HG02798 (cell line): Measurements from ENCODE around the gene IGF2.

Source experiments
- ATAC-seq: cut with Tn5 transposase; IDR thresholded peaks from one replicate; pipeline ENCODE4 v1.9.1; 2021; ENCODE audit warnings: mild to moderate bottlenecking; ENCODE audit not compliant: unreplicated experiment, poor library complexity

IGF2 gene

GRCh38 chr11:2138431-2139122 is 612 bp downstream of the IGF2 start:
- no peak for ATAC-seq

DNA sequence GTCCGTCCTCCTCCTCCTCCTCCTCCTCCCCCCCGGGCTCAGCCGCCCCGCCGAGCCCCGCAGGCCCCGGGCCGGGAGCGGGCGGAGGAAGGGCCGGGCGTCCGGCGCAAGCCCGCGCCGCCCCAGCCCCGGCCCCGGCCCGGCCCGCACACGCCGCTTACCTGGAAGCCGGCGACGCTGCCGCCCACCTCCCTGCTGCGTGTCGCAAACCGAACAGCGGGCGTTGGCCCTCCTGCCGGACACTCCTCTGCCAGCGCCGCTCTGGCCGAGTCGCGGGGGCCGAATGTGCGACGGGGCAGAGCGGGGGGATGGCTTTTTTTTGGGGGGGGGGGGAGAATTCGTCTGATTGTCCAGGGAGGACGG is 1.1 kb downstream of the IGF2 start:
- ATAC-seq: no peak

GRCh38 chr11:2137202-2138067 is 1.8 kb downstream of the IGF2 start:
- ATAC-seq: no peak

DNA sequence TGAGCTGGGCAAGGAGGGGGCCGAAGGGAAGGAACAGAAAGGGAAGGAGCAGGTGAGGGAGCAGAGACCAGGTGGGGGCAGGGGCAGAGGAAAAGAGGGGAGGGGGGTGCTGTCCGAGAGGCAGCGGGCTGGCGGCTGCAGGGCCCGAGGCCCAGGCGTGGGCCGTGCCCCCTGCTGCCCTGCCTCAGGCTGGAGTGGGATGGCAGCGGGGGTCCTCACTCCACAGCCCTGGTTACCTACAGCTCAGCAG is 2.3 kb downstream of the IGF2 start:
- no peak for ATAC-seq

GRCh38 chr11:2136209-2136951 is 2.8 kb downstream of the IGF2 start:
- no peak for ATAC-seq

- no peak for ATAC-seq
Observed at GRCh38 chr11:2135648-2136201, 3.5 kb downstream of the IGF2 start.

GRCh38 chr11:2135018-2135569 is 4.1 kb downstream of the IGF2 start:
- no peak for ATAC-seq

DNA sequence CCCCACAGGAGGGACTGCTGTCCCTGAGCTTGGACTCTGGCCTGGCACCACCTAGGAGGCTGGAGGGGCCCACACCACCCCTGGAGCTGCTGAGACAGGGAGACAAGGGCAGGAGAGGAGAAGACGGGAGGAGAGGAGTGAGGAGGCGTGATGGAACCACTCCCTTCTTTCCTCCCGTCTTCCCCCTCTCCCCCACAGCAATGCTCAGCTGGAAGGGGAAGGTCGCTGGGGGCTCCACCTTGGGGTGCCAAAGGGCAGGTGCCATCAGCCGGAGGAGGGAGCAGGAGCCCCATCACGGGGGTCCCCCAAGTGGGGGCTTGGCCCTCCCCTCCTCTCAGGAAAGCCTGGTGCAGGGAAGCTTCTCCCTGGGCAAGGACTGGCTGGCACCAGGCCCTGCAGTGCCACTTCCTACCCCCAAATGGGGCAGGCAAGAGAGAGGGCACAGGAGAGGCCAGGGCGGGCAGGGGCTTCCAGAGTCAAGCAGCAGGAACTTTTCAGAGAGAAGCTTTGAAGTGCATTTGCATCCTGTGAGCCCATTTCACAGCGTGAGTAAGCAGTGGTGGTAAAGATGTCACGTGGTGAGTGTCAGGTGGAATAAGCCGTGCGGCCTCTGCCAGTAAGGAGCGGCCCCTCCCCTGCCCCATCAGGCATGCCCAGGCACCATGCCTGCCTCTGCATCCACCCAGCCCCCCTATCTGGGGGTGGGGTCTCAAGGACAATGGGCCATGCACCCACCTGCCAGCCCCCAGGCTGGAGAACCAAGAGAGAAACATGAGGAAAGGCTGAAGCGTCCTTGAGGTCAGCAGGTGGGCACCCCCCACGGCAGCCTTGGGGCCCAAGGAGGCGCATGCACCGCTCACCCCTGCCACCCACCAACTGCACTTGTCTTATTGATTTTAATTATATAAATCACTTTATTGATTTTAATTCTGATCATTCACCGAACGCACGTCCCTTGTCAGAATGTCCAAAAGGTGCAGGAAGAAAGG is 4.9 kb downstream of the IGF2 start:
- ATAC-seq: no peak

GRCh38 chr11:2133241-2134021 is 5.8 kb downstream of the IGF2 start:
- no peak for ATAC-seq

- no peak for ATAC-seq
Observed at GRCh38 chr11:2132874-2133240, 6.3 kb downstream of the IGF2 start.

DNA sequence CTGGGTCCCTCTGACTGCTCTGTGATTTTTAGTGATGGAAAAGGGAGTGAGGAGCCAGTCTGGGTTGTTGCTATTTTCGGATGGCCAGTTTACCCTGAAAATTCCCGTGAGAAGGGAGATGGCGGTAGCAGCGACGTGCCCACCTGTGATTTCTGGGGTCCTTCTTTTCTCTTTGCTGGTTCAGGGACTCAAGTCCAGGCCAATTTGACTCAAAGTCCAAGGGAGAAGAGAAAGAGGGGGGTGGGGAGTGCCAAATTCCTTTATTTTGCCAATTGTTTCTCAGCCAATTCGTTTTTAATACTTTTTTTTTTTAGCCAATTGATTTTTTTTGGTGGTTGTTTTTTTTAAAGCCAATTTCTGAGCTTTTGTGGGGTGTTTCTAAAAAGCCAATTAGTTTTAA is 6.9 kb downstream of the IGF2 start:
- ATAC-seq: no peak

- no peak for ATAC-seq
Observed at GRCh38 chr11:2131371-2132236, 7.6 kb downstream of the IGF2 start.

DNA sequence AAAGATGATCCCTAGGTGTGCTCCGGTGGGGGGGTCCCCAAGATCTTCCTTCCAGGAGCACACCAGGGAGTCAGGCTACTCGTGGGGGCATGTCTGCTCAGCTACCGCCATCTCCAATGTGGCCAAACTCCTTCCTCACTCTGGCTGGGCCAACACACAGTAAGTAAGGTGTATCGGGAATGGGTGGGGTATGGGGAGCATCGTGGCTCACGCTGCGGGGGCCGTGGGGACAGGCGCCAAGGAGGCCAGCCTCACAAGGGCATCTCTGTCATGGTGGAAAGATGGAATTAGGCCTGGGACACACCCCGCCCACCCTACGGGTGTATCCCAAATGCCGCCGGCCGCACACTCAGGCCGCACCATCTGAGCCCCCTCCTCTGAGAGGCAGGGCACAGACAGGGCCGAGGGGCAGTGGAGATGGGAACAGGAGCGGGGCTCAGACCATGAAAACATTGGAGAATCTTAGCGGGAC is 8.3 kb downstream of the IGF2 start:
- no peak for ATAC-seq

GRCh38 chr11:2129699-2130366 is 9.4 kb downstream of the IGF2 start:
- ATAC-seq: no peak

DNA sequence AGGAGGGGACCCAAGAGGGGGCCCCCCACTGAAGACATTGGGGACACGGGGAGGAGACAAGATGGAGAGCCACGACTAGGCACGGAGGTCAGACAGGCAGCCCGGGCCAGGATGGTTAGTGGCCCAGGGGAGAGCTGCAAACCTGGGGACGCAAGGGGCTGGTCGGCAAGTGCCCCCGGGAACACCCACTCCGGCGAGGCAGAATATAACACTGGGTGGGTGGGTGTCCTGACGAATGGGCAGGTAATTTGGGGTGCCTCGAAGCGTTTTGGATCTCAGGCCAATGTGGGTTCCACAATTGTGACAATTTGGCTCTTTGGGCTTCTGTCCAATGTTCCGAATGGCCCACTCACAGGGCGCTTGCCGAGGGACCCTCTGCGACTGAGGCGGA is 9.9 kb downstream of the IGF2 start:
- ATAC-seq: no peak

DNA sequence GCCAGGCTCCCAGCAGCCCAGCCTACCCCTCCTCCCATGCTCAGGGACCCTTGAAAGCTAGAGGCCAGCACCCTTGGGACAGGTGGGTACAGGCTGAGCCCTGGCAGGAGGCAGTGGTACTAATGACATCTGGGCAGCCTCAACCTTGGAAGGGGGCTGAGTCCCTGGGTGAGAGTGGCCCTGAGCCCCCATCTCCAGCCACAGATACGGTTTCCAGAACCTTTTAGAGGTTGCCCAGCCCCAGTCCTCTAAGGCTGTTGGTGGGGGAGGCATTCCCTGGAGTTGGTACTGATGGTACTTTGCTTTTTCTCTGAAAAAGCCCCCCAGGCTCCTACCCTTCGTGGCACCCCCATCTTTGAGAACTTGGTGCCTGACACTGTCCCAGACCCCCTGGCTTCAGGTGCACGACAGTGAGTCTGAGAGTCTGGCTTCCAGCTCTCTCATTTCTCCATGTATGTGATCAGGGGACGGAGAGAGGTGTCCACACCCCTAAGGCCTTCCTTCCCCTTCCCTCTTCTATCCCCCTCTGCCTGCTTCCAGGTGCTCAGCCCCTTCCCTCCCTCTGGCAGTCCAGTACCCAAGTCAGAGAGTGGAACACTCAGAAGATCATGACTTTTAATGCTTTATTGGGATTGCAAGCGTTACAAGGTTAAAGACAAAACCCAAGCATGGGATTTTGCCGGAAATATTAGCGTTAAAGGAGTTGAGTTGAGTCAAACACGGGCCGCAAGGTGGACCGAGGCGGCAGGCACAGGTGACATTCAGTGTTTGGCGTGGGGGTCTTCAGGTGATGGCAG is 10.5 kb downstream of the IGF2 start:
- no peak for ATAC-seq

- no peak for ATAC-seq
Observed at GRCh38 chr11:2128130-2128510, 11.1 kb downstream of the IGF2 start.
